Effector memory CD4-positive, alpha-beta T cell (primary cell): ENCODE measurements around the gene CEACAM16.
A peak's percentile ranks its signal among the peaks of the same experiment; 100 is the strongest.

ENCODE experiments used
- DNase-seq, 3 donors: peaks; one replicate each; pipeline ENCODE4 v3.0.0-alpha.2; 2020
- H3K27ac ChIP-seq: 2 replicates; pipeline ENCODE4 v1.7.0; 2013; ENCODE audit warnings: mild to moderate bottlenecking, low read length, moderate library complexity; ENCODE audit not compliant: insufficient read depth, poor library complexity, severe bottlenecking
- H3K27me3 ChIP-seq: replicated peaks from 2 replicates; pipeline ENCODE4 v1.7.0; 2013; ENCODE audit warnings: mild to moderate bottlenecking, low read length; ENCODE audit not compliant: insufficient read depth, control insufficient read depth, poor library complexity, severe bottlenecking
- H3K36me3 ChIP-seq: 2 replicates; pipeline ENCODE4 v1.7.0; 2013; ENCODE audit warnings: mild to moderate bottlenecking, low read length, moderate library complexity; ENCODE audit not compliant: control insufficient read depth, insufficient read depth
- H3K4me1 ChIP-seq: 2 replicates; pipeline ENCODE4 v1.7.0; 2013; ENCODE audit warnings: low read length, mild to moderate bottlenecking; ENCODE audit not compliant: control insufficient read depth, insufficient read depth, poor library complexity, severe bottlenecking
- H3K4me3 ChIP-seq: 2 replicates; pipeline ENCODE4 v1.7.0; 2013; ENCODE audit warnings: low read length, low read depth, mild to moderate bottlenecking; ENCODE audit not compliant: insufficient read depth, poor library complexity, severe bottlenecking
- H3K9me3 ChIP-seq: 2 replicates; pipeline ENCODE4 v1.7.0; 2013; ENCODE audit warnings: mild to moderate bottlenecking, low read length, moderate library complexity; ENCODE audit not compliant: control insufficient read depth

CEACAM16 gene

DNA sequence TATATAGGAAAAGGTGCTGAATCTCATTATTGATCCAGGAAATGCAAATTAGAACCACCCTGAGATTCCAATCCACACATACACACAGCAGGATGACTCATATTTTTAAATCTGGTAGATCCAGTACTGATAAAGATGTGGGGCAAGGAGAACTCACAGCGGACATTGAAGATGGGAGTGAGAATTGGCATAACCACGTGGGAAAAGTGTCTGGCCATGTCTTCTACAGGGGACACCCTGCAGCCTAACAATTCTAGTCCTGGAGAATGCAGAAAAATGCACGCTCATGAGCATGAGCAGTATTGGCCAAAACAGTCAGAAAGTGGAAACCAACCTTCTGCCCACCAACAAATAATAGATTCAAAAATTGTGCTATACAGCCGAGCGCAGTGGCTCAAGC, 36.1 kb downstream of the CEACAM16 start:
- DNase-seq, result no peak

DNA sequence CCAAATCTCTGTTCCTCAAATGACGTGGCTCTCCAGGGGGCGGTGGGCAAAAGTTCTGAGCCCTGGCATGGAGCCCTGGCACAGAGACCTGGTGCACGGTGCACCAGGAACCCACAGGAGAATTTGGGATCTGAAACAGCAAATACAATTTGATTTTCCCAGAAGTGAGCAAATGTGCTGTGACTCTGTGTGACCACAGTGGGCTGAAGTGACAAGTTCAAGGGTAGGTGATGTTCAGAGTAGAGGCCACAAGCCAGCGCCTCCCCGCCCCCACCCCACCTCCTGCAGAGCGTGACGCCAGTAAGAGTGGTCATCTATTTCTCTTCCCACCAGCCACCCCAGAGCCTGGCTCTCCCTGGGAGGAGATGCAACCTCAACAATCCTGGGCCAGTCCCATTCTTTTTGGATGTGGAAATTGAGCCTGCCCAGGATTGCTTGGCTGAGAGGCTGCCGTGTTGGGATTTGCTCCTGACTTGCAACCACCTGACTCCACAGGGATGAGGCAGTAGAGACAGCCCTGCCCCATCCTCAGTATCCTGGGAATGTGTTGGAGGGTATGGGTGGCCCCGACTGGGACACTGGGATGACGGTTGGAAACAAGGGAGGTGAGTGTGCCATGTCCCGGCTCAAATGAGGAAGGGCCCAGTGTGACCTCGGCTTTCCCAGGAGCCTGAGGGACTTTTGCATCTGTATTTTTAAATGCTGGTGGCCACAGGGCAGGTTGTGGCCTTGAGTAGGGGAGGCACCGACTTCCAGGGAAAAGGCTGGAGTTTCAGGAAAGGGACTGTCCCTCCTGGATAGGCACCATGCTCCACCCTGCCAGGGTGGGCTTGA, 38.5 kb downstream of the CEACAM16 start:
- Histone ChIP-seq H3K27ac (no peak overlapping the region), H3K9me3 (no peaks in the 10 kb centered on the region), H3K27me3 (no peaks in the 10 kb centered on the region), H3K4me3 (no peak overlapping the region), H3K36me3 (no peaks in the 10 kb centered on the region), H3K4me1 (no peaks in the 10 kb centered on the region)
- DNase-seq, result no peak

More for the DNA sequence above, 36.1 kb downstream of the CEACAM16 start:
- Histone ChIP-seq H3K27me3 (no peaks in the 10 kb centered on the region), H3K9me3 (no peaks in the 10 kb centered on the region), H3K36me3 (no peaks in the 10 kb centered on the region), H3K27ac (no peak overlapping the region), H3K4me3 (no peak overlapping the region), H3K4me1 (no peaks in the 10 kb centered on the region)

- Histone ChIP-seq H3K27me3 (no peaks in the 10 kb centered on the region), H3K27ac (no peak overlapping the region), H3K4me3 (no peak overlapping the region), H3K9me3 (no peaks in the 10 kb centered on the region), H3K4me1 (no peaks in the 10 kb centered on the region), H3K36me3 (no peaks in the 10 kb centered on the region)
- no peak for DNase-seq
These were observed 39.2 kb downstream of the CEACAM16 start for GRCh38 chr19:44738136-44738535.

DNA sequence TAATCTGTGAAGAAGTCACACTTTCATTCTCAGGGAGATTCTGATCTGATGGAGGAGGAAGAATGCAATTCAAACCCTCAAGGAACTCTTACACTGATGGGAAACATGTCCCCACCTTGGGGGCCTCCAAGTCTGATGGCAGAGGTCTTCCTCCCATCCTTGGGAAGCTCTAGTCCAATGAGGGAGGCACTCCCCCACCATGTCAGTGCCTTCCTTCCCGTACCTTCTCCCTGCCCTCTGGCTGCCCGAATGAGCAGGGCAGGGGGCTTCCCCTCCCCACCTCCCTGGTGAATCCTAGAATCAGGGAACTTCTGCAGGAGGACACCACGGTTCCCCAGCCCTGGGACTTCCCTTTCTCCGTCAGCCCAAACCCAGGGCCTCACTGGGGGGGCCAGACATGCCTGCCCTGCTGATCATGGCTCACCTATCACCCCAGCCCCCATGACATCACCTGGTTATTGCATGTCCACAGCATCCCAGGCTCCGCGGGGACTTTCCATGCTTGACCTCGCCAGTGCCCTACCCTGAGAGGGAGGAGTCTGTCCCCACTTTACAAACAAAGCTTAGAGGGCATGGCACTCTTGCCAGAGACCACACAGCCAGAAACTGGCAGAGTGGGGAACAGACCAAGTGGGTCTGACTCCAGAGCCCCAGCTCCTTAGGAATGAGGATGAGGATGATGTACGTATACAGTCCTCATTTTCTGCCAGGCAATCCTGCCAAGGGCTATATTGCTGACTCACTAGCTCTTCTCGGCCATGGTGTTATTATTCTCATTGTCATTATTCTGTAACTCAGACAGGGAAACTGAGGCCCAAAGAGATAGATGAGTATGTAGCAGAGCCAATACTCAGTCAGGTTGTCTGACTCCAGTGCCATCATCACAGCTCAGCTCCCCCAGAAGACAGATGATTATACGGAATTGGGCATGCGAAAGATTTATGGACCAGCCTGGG, 39.9 kb downstream of the CEACAM16 start:
- DNase-seq, result no peak
- Histone ChIP-seq H3K27me3 (no peaks in the 10 kb centered on the region), H3K9me3 (no peaks in the 10 kb centered on the region), H3K4me3 (no peak overlapping the region), H3K4me1 (no peaks in the 10 kb centered on the region), H3K36me3 (no peaks in the 10 kb centered on the region), H3K27ac (no peak overlapping the region)

GRCh38 chr19:44740351-44740824, 41.4 kb downstream of the CEACAM16 start:
- Histone ChIP-seq H3K27me3 (no peaks in the 10 kb centered on the region), H3K4me3 (no peak overlapping the region), H3K4me1 (no peaks in the 10 kb centered on the region), H3K9me3 (no peaks in the 10 kb centered on the region), H3K27ac (no peak overlapping the region), H3K36me3 (no peaks in the 10 kb centered on the region)
- no peak for DNase-seq

GRCh38 chr19:44741258-44741731, 42.3 kb downstream of the CEACAM16 start:
- no peaks in the 10 kb centered on the region for H3K9me3 ChIP-seq
- H3K4me3 ChIP-seq, result no peak overlapping the region
- no peaks in the 10 kb centered on the region for H3K27me3 ChIP-seq
- H3K27ac ChIP-seq, result no peak overlapping the region
- DNase-seq, result no peak
- no peaks in the 10 kb centered on the region for H3K4me1 ChIP-seq
- H3K36me3 ChIP-seq, result no peaks in the 10 kb centered on the region

- Histone ChIP-seq H3K36me3 (no peaks in the 10 kb centered on the region), H3K4me3 (no peak overlapping the region), H3K27ac (no peak overlapping the region), H3K9me3 (no peaks in the 10 kb centered on the region), H3K27me3 (no peaks in the 10 kb centered on the region), H3K4me1 (peaks cover 3% of the 10 kb centered on the region)
- no peak for DNase-seq
These were observed 42.9 kb downstream of the CEACAM16 start for GRCh38 chr19:44741841-44742329.

- H3K36me3 ChIP-seq, result no peaks in the 10 kb centered on the region
- H3K27ac ChIP-seq, result no peak overlapping the region
- no peak overlapping the region for H3K4me3 ChIP-seq
- H3K4me1 ChIP-seq, result peaks cover 7% of the 10 kb centered on the region
- no peaks in the 10 kb centered on the region for H3K27me3 ChIP-seq
- no peak for DNase-seq
- H3K9me3 ChIP-seq, result no peaks in the 10 kb centered on the region
These were observed 43.5 kb downstream of the CEACAM16 start for GRCh38 chr19:44742330-44743061.

DNA sequence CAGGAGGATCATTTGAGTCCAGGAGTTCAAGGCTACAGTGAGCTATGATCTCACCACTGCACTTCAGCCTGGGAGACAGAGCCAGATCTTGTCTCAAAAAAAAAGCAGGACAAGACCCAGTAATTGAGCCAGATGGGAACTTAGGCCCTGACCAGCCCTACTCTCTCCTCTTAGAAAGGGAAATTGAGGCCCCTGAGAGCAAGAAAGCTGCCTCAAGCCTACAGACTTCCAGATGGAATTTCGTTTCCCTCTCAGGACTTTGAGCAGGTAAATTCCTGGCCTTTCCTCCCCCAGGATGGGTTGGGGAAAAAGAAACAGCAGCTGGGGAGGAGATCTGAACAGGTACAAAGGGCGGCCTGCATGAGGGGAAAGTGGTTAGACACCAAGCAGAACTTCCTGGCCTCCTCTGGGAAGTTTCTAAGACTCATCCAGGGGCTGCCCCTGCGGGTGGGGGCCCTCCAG, 46.0 kb downstream of the CEACAM16 start:
- H3K9me3 ChIP-seq, result no peaks in the 10 kb centered on the region
- H3K36me3 ChIP-seq, result no peaks in the 10 kb centered on the region
- peak overlapping the region; percentile 29 for H3K27ac ChIP-seq
- no peak overlapping the region for H3K4me3 ChIP-seq
- H3K4me1 ChIP-seq, result peaks cover 19% of the 10 kb centered on the region
- H3K27me3 ChIP-seq, result no peaks in the 10 kb centered on the region
- DNase-seq, result no peak
